DND-41 (cell line): ENCODE data around the gene HSPBP1.

Experiments
- ATAC-seq: fragments of 200-7000 bp; cut with Tn5 transposase; 3 replicates; pipeline ENCODE4 v1.9.1; 2021; ENCODE audit warnings: low read depth; ENCODE audit not compliant: insufficient read depth
- DNase-seq: peaks from one replicate; pipeline ENCODE4 v3.0.0-alpha.2; 2020
- H2AFZ ChIP-seq: 2 replicates; pipeline ENCODE4 v1.6.0; 2012; ENCODE audit warnings: low read depth, low read length
- H3K27ac ChIP-seq: 2 replicates; pipeline ENCODE4 v1.5.1; 2012; ENCODE audit warnings: low read length, inconsistent platforms
- H3K27me3 ChIP-seq: fragments of 200-600 bp; sonication (generic); 2 replicates; pipeline ENCODE4 v1.6.0; 2012; ENCODE audit warnings: low read length, mild to moderate bottlenecking, inconsistent platforms; ENCODE audit not compliant: insufficient read depth, poor library complexity
- H3K36me3 ChIP-seq: 2 replicates; pipeline ENCODE4 v1.5.1; 2012; ENCODE audit warnings: low read length, inconsistent platforms; ENCODE audit not compliant: insufficient read depth
- H3K4me1 ChIP-seq: 2 replicates; pipeline ENCODE4 v1.5.1; 2012; ENCODE audit warnings: mild to moderate bottlenecking, low read length; ENCODE audit not compliant: insufficient read depth
- H3K4me2 ChIP-seq: 2 replicates; pipeline ENCODE4 v1.6.0; 2012; ENCODE audit warnings: mild to moderate bottlenecking, moderate library complexity, low read length, inconsistent platforms; ENCODE audit not compliant: insufficient read depth
- H3K4me3 ChIP-seq, 2 experiments: fragments of 200-600 bp in 1 of 2; shearing (Covaris generic) in 1 of 2; 2 replicates each; pipeline ENCODE4 v1.5.1; 2012 to 2016; ENCODE audit warnings: inconsistent platforms in 2 of 2, low read length in 2 of 2, mild to moderate bottlenecking in 2 of 2, low read depth in 1 of 2, moderate library complexity in 1 of 2
- H3K79me2 ChIP-seq: 2 replicates; pipeline ENCODE4 v1.6.0; 2012; ENCODE audit warnings: low read length, inconsistent platforms; ENCODE audit not compliant: insufficient read depth
- H3K9ac ChIP-seq: 2 replicates; pipeline ENCODE4 v1.6.0; 2012; ENCODE audit warnings: low read depth, mild to moderate bottlenecking, inconsistent platforms, low read length, moderate library complexity
- H3K9me3 ChIP-seq: 2 replicates; pipeline ENCODE4 v1.5.1; 2012; ENCODE audit warnings: low read length, moderate library complexity, mild to moderate bottlenecking, inconsistent platforms; ENCODE audit not compliant: insufficient read depth, severe bottlenecking
- H4K20me1 ChIP-seq: 2 replicates; pipeline ENCODE4 v1.6.0; 2012; ENCODE audit warnings: low read length; ENCODE audit not compliant: insufficient read depth
- CTCF ChIP-seq: IDR thresholded peaks from 2 replicates; pipeline ENCODE4 v1.5.1; 2012; ENCODE audit warnings: borderline replicate concordance, low read length, moderate library complexity, mild to moderate bottlenecking; ENCODE audit not compliant: poor library complexity, severe bottlenecking; ENCODE audit errors: extremely low read depth
- EZH2 ChIP-seq: IDR thresholded peaks from 3 replicates; pipeline ENCODE4 v1.6.1; 2012; ENCODE audit warnings: borderline replicate concordance, low read depth, mild to moderate bottlenecking, moderate library complexity, low read length, inconsistent platforms; ENCODE audit not compliant: severe bottlenecking

HSPBP1 gene

GRCh38 chr19:55213547-55213946 lies 66.4 kb downstream of the HSPBP1 start:
- H3K79me2 ChIP-seq, result no peaks in the 10 kb centered on the region
- ATAC-seq, result no peak
- H3K9ac ChIP-seq, result no peak overlapping the region
- no peak overlapping the region for H3K27ac ChIP-seq
- peaks cover 5% of the 10 kb centered on the region for H3K9me3 ChIP-seq
- no peak overlapping the region for H3K4me2 ChIP-seq
- no peaks in the 10 kb centered on the region for H3K4me1 ChIP-seq
- no peak overlapping the region for H3K4me3 ChIP-seq
- no peaks in the 10 kb centered on the region for H4K20me1 ChIP-seq
- TF ChIP-seq EZH2, result no peak
- no peak for TF ChIP-seq CTCF
- H2AFZ ChIP-seq, result no peak overlapping the region
- H3K36me3 ChIP-seq, result no peaks in the 10 kb centered on the region
- H3K27me3 ChIP-seq, result no peaks in the 10 kb centered on the region
- DNase-seq, result no peak

GRCh38 chr19:55212447-55212846 lies 67.5 kb downstream of the HSPBP1 start:
- H3K4me3 ChIP-seq, result no peak overlapping the region
- peak; percentile 46 for DNase-seq
- ATAC-seq, result no peak
- H3K4me2 ChIP-seq, result no peak overlapping the region
- no peaks in the 10 kb centered on the region for H3K79me2 ChIP-seq
- no peak overlapping the region for H2AFZ ChIP-seq
- no peak overlapping the region for H3K9ac ChIP-seq
- H3K27me3 ChIP-seq, result no peaks in the 10 kb centered on the region
- no peak overlapping the region for H3K27ac ChIP-seq
- TF ChIP-seq CTCF (peak; percentile 55), EZH2 (no peak)
- no peaks in the 10 kb centered on the region for H4K20me1 ChIP-seq
- H3K9me3 ChIP-seq, result peaks cover 5% of the 10 kb centered on the region
- H3K36me3 ChIP-seq, result no peaks in the 10 kb centered on the region
- no peaks in the 10 kb centered on the region for H3K4me1 ChIP-seq
